GM10248 (cell line): ENCODE measurements around the gene TMEM198.

Experiments used
- CTCF ChIA-PET: fragments of 300-600 bp; sonication (Branson Sonifier 250); formaldehyde crosslinking; extraction: SDS; loops from one replicate; lab custom pipeline; 2021; ENCODE audit warnings: antibody characterized with exemption; lab: Yijun Ruan, JAX
- POLR2A ChIA-PET: fragments of 350-650 bp; sonication (Branson Sonifier 250); formaldehyde crosslinking; extraction: SDS; loops from one replicate; lab custom pipeline; 2020; ENCODE audit warnings: antibody characterized with exemption; lab: Yijun Ruan, JAX
- DNase-seq: peaks from one replicate; pipeline ENCODE4 v3.0.0; 2012; ENCODE audit errors: extremely low spot score
- CTCF ChIP-seq: IDR thresholded peaks from 2 replicates; pipeline ENCODE4 v1.5.1; 2012; ENCODE audit warnings: mild to moderate bottlenecking, low read depth; ENCODE audit errors: extremely low read depth, missing control alignments, control extremely low read depth

The TMEM198 gene

GRCh38 chr2:219570924-219571310, 27.1 kb downstream of the TMEM198 start:
- POLR2A ChIA-PET = no interaction called here
- no peak for TF ChIP-seq CTCF
- CTCF ChIA-PET = interaction anchor here (1.0 to 3.1 kb wide), 3 partner anchors 10 to 29 kb away, joined by 3 to 18 read pairs (median 3); no protein-coding TSS in a partner anchor
- no peak for DNase-seq

- no peak for TF ChIP-seq CTCF
- POLR2A ChIA-PET = no interaction called here
- no peak for DNase-seq
- CTCF ChIA-PET = interaction anchor here (0.7 to 3.1 kb wide), 4 partner anchors 11 to 29 kb away, joined by 3 to 18 read pairs (median 3); no protein-coding TSS in a partner anchor
These were observed 27.7 kb downstream of the TMEM198 start, which contains the start of gene OBSL1 for GRCh38 chr2:219571311-219572236. Gene OBSL1, minus strand, starts transcription at chr2:219571539. Its CDS starts 307 bp downstream, at chr2:219571232.

GRCh38 chr2:219572237-219573001, 28.6 kb downstream of the TMEM198 start, which contains the start of gene INHA:
Gene INHA, plus strand, starts transcription at chr2:219572310. Its CDS starts 65 bp downstream, at chr2:219572375.
- no peak for DNase-seq
- ChIA-PET POLR2A (no interaction called here), CTCF (interaction anchor here (3.1 kb wide), 1 partner anchor 12 kb away, joined by 18 read pairs; no protein-coding TSS in a partner anchor)
- no peak for TF ChIP-seq CTCF

- ChIA-PET CTCF (interaction anchor here (5.6 kb wide), 1 partner anchor 12 kb away, joined by 38 read pairs; no protein-coding TSS in a partner anchor), POLR2A (no interaction called here)
- no peak for DNase-seq
- no peak for TF ChIP-seq CTCF
These were observed 29.3 kb downstream of the TMEM198 start for GRCh38 chr2:219573166-219573565.

GRCh38 chr2:219574484-219575311, 30.9 kb downstream of the TMEM198 start:
- no peak for DNase-seq
- CTCF ChIA-PET = interaction anchor here (5.6 kb wide), 1 partner anchor 14 kb away, joined by 38 read pairs; no protein-coding TSS in a partner anchor
- POLR2A ChIA-PET = no interaction called here
- TF ChIP-seq CTCF = no peak
